CD4-positive, alpha-beta T cell (primary cell): ENCODE data around the gene RCN2. TPM values are rescaled to one million over a fixed set of nuclear protein-coding genes. Genes with fewer than 3 reads are reported as not detected.

ENCODE experiments used
- ATAC-seq: fragments of 200-7000 bp; cut with Tn5 transposase; one replicate; pipeline ENCODE4 v1.10.0; 2022; ENCODE audit warnings: mild to moderate bottlenecking; ENCODE audit not compliant: poor library complexity
- CTCF ChIA-PET: fragments of 350-600 bp; sonication (Branson Sonifier 250); formaldehyde crosslinking; loops from one replicate; lab custom pipeline; 2021; ENCODE audit warnings: antibody characterized with exemption, inconsistent platforms; lab: Charles Lee
- POLR2A ChIA-PET: fragments of 350-600 bp; sonication (Branson Sonifier 250); formaldehyde crosslinking; loops from one replicate; lab custom pipeline; 2021; ENCODE audit warnings: antibody characterized with exemption, inconsistent platforms; lab: Charles Lee
- DNase-seq, 14 experiments: peaks; one replicate each; pipeline ENCODE4 v3.0.0-alpha.2; 2013 to 2020; ENCODE audit warnings: mixed read lengths in 2 of 14
- H3K27ac ChIP-seq, 2 donors: one replicate each; pipeline versions ENCODE4 v1.5.1 to v1.7.0; 2013; ENCODE audit warnings: low read length in 2 of 2, low read depth in 1 of 2, mild to moderate bottlenecking in 1 of 2
- H3K27me3 ChIP-seq, 2 experiments: 1 replicate in 1 of 2; 2 replicates in 1 of 2; pipeline versions ENCODE4 v1.6.1 to v1.7.0; 2013; ENCODE audit warnings: low read length in 2 of 2, control low read depth in 1 of 2, mild to moderate bottlenecking in 1 of 2, moderate library complexity in 1 of 2; ENCODE audit not compliant: insufficient read depth in 2 of 2, control insufficient read depth in 1 of 2
- H3K36me3 ChIP-seq: one replicate; pipeline ENCODE4 v1.6.1; 2013; ENCODE audit warnings: low read length, control low read depth; ENCODE audit not compliant: insufficient read depth
- H3K4me1 ChIP-seq: one replicate; pipeline ENCODE4 v1.6.1; 2013; ENCODE audit warnings: low read length, control low read depth; ENCODE audit not compliant: insufficient read depth
- H3K4me3 ChIP-seq: one replicate; pipeline ENCODE4 v1.5.1; 2013; ENCODE audit warnings: mild to moderate bottlenecking, low read length, moderate library complexity
- H3K9me3 ChIP-seq, 2 experiments: 1 replicate in 1 of 2; 2 replicates in 1 of 2; pipeline versions ENCODE4 v1.6.1 to v1.7.0; 2013; ENCODE audit warnings: low read length in 2 of 2, mild to moderate bottlenecking in 2 of 2, control low read depth in 1 of 2, moderate library complexity in 1 of 2; ENCODE audit not compliant: control insufficient read depth in 1 of 2, insufficient read depth in 1 of 2
- H3K27ac Mint-ChIP-seq: one replicate; pipeline ENCODE4 v1.8.0; 2020; ENCODE audit warnings: mixed read lengths
- H3K27me3 Mint-ChIP-seq: one replicate; pipeline ENCODE4 v1.8.0; 2021; ENCODE audit warnings: mixed read lengths
- H3K36me3 Mint-ChIP-seq: one replicate; pipeline ENCODE4 v1.8.0; 2021; ENCODE audit warnings: low read depth, mixed read lengths
- H3K4me1 Mint-ChIP-seq: one replicate; pipeline ENCODE4 v1.8.0; 2021; ENCODE audit warnings: low read depth, mixed read lengths
- H3K4me3 Mint-ChIP-seq: one replicate; pipeline ENCODE4 v1.8.0; 2020; ENCODE audit warnings: mild to moderate bottlenecking, mixed read lengths
- H3K9me3 Mint-ChIP-seq: one replicate; pipeline ENCODE4 v1.8.0; 2020; ENCODE audit warnings: mixed read lengths
- CTCF ChIP-seq: fragments of 200-600 bp; IDR thresholded peaks from one replicate; pipeline ENCODE4 v1.8.0; 2022; ENCODE audit warnings: antibody characterized with exemption, mild to moderate bottlenecking
- intact Hi-C, 2 experiments: fragments of 100-400 bp; cut with DNase I in 1 of 2; cut with micrococcal nuclease in 1 of 2; formaldehyde crosslinking; loops; one replicate each; pipeline versions ENCODE4 v1.15.1 to v1.9.0; 2023 to 2025; cut with DNase I, micrococcal nuclease
- total RNA-seq, 174 experiments: library from RNA in 2 of 174; stranded (reverse) in 2 of 174; gene quantifications; one replicate each; pipeline ENCODE4 v1.2.3 and lab custom pipeline; 2021 to 2026

Gene RCN2
- total RNA-seq, 2 experiments from 2014 or later: 18.1 to 19.1 TPM

DNA sequence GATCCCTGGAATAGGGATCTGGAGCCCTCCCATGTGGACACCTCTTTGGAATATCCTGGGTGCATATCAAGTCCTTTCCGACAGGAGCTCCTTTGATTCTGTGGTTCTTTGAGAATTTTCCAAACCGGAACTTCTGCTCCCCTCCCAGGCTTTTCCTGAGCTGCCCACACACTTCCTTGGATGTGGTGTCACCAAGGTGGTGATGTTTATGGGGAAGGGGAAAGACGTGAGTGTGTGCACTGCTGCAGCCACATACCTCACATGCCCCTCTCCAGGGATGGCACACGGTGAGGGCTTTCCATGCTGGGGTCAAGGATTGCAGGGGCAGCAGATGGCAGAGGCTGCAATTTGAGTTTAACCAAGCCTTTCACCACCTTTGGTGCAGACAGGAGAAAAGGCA, 35.5 kb downstream of the RCN2 start:
- H3K4me1 ChIP-seq: no peaks in the 10 kb centered on the region
- Mint-ChIP-seq H3K36me3 (no peaks in the 10 kb centered on the region), H3K27me3 (peaks cover 5% of the 10 kb centered on the region), H3K4me1 (no peaks in the 10 kb centered on the region), H3K4me3 (no peak overlapping the region), H3K9me3 (no peaks in the 10 kb centered on the region), H3K27ac (no peak overlapping the region)
- H3K27me3 ChIP-seq: peaks cover 0 to 6% of the 10 kb centered on the region in 2 experiments
- no peak overlapping the region for H3K27ac ChIP-seq
- no peak overlapping the region for H3K4me3 ChIP-seq
- intact Hi-C loops: no loop called here
- ChIA-PET POLR2A (no interaction called here), CTCF (no interaction called here)
- H3K9me3 ChIP-seq: no peaks in the 10 kb centered on the region
- DNase-seq (no peak), ATAC-seq (no peak)
- no peak for TF ChIP-seq CTCF
- H3K36me3 ChIP-seq: no peaks in the 10 kb centered on the region

DNA sequence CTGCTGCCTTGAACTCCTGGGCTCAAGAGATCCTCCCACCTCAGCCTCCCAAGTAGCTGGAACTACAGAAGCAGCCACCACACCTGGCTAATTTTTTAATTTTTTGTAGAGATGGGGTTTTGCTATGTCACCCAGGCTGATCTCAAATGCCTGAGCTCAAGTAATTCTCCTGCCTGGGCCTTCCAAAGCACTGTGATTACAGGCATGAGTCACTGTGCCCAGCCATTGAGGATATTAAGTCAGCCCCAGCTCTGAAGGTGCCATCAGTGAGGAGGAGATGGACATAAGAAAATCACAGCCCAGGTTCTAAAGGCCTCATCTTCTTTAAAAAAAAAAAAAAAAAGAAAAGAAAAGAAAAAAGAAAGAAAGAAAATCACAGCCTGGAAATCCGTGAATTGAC, 36.8 kb downstream of the RCN2 start:
- H3K27ac Mint-ChIP-seq: no peak overlapping the region
- H3K4me3 ChIP-seq: no peak overlapping the region
- no peak for TF ChIP-seq CTCF
- ChIA-PET CTCF (no interaction called here), POLR2A (interaction anchor here (0.6 kb wide), 1 partner anchor 728 kb away, joined by 3 read pairs; no protein-coding TSS in a partner anchor)
- H3K27me3 ChIP-seq: no peaks in the 10 kb centered on the region
- no peak for ATAC-seq
- intact Hi-C loops: no loop called here
- no peaks in the 10 kb centered on the region for H3K4me1 Mint-ChIP-seq
- no peak overlapping the region for H3K4me3 Mint-ChIP-seq
- H3K27ac ChIP-seq: no peak overlapping the region
- no peaks in the 10 kb centered on the region for H3K27me3 Mint-ChIP-seq
- no peaks in the 10 kb centered on the region for H3K36me3 ChIP-seq
- no peak for DNase-seq
- no peaks in the 10 kb centered on the region for H3K36me3 Mint-ChIP-seq
- no peaks in the 10 kb centered on the region for H3K9me3 ChIP-seq
- H3K4me1 ChIP-seq: peaks cover 2% of the 10 kb centered on the region
- no peaks in the 10 kb centered on the region for H3K9me3 Mint-ChIP-seq

GRCh38 chr15:76972389-76973361, 41.1 kb downstream of the RCN2 start:
- Histone ChIP-seq H3K9me3 (no peaks in the 10 kb centered on the region), H3K36me3 (no peaks in the 10 kb centered on the region), H3K4me1 (peaks cover 17% of the 10 kb centered on the region), H3K27me3 (no peaks in the 10 kb centered on the region), H3K27ac (no peak overlapping the region), H3K4me3 (no peak overlapping the region)
- POLR2A ChIA-PET: interaction anchor here (1.3 kb wide), 1 partner anchor 22 kb away, joined by 7 read pairs; the partner anchor contains the start of gene PSTPIP1
- CTCF ChIA-PET: interaction anchor here (0.7 to 4.0 kb wide), 15 partner anchors 11 to 571 kb away, joined by 3 to 30 read pairs (median 5); partner anchors contain the start of gene PSTPIP1
- TF ChIP-seq CTCF: no peak
- Mint-ChIP-seq H3K4me3 (no peak overlapping the region), H3K9me3 (no peaks in the 10 kb centered on the region), H3K4me1 (no peaks in the 10 kb centered on the region), H3K27me3 (no peaks in the 10 kb centered on the region), H3K36me3 (no peaks in the 10 kb centered on the region), H3K27ac (no peak overlapping the region)
- intact Hi-C loops: loop anchor here (1.0 to 10.0 kb wide), 4 partner anchors 40 to 570 kb away; no protein-coding TSS in a partner anchor
- no peak for ATAC-seq
- DNase-seq: no peak
